Urinary bladder (tissue), 4 donors: ENCODE data around the gene LOXL1. TPM values are rescaled to one million over a fixed set of nuclear protein-coding genes. Genes with fewer than 3 reads are reported as not detected.
A peak's percentile ranks its signal among the peaks of the same experiment; 100 is the strongest.

Source experiments
- DNase-seq: peaks from one replicate; pipeline ENCODE4 v3.0.0-alpha.2; 2015; ENCODE audit errors: extremely low spot score
- H3K27ac ChIP-seq: one replicate; pipeline ENCODE4 v1.5.1; 2013; ENCODE audit warnings: low read depth, mild to moderate bottlenecking, moderate library complexity
- H3K36me3 ChIP-seq: one replicate; pipeline ENCODE4 v1.6.1; 2013; ENCODE audit warnings: mild to moderate bottlenecking, moderate library complexity; ENCODE audit not compliant: insufficient read depth
- H3K4me1 ChIP-seq: one replicate; pipeline ENCODE4 v1.6.1; 2013; ENCODE audit warnings: mild to moderate bottlenecking, moderate library complexity; ENCODE audit not compliant: insufficient read depth
- H3K4me3 ChIP-seq: one replicate; pipeline ENCODE4 v1.5.1; 2013; ENCODE audit warnings: low read depth, low read length
- WGBS: extraction: QIAGEN DNeasy Blood & Tissue Kit; methylation state at CpG from one replicate; pipeline ENCODE4 v1.1.7; 2013; 5-methylcytosine and 5-hydroxymethylcytosine counted together
- polyA plus RNA-seq: library from polyadenylated mRNA; stranded (reverse); fragments of 200-250 nt; gene quantifications from one replicate; pipeline ENCODE4 v1.2.3, GENCODE V29; 2013
- total RNA-seq: library from RNA; depleted of rRNA; stranded (reverse); fragments of >200 nt; gene quantifications from one replicate; pipeline ENCODE4 v1.2.3, GENCODE V29; 2014
- donor health status: healthy with polysubstance abuse.
- donor health status: healthy.

Gene LOXL1, protein sequence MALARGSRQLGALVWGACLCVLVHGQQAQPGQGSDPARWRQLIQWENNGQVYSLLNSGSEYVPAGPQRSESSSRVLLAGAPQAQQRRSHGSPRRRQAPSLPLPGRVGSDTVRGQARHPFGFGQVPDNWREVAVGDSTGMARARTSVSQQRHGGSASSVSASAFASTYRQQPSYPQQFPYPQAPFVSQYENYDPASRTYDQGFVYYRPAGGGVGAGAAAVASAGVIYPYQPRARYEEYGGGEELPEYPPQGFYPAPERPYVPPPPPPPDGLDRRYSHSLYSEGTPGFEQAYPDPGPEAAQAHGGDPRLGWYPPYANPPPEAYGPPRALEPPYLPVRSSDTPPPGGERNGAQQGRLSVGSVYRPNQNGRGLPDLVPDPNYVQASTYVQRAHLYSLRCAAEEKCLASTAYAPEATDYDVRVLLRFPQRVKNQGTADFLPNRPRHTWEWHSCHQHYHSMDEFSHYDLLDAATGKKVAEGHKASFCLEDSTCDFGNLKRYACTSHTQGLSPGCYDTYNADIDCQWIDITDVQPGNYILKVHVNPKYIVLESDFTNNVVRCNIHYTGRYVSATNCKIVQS
- 56.2 TPM for total RNA-seq
- 57.9 TPM for polyA plus RNA-seq

DNA sequence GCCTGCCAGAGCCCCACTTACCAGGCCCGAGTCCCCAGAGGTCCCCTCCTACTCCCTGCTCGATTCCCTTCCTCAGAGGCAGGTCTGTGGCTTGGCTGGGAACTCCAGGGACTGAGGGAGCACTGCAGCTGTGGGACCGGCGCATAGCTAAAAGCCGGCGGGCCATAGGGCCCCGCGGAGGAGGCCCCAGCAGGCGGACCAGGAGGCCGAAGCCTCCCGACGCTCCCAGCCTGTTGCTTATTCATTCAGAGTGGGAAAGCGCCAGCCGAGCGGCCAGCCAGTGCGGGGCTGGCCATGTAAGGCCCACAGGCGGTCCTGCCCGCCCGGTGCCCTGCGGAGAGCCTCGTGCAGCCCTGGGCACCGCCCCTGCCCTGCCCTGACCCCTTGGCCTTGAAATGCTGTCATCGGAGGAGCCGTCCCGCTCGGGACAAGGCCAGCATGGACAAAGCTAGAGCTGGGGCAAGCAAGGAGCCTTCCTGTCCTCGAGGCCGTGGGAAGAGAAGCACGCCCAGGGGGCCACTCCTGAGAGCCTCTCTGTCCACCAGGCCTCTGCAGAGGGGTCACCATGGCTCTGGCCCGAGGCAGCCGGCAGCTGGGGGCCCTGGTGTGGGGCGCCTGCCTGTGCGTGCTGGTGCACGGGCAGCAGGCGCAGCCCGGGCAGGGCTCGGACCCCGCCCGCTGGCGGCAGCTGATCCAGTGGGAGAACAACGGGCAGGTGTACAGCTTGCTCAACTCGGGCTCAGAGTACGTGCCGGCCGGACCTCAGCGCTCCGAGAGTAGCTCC, at the start of gene LOXL1:
Gene LOXL1 (plus strand): TSS at position 244 of the 784 bp plus-strand sequence. CDS start 322 bp downstream, at position 566.
- 4% methylated on average over 47 of the region's 47 CpGs for WGBS
- Histone ChIP-seq H3K36me3 (no peaks in the 10 kb centered on the region), H3K4me1 (peaks cover 3% of the 10 kb centered on the region), H3K27ac (peak within 1 kb of the TSS; percentile 66), H3K4me3 (peak within 1 kb of the TSS; percentile 46)
- no peak for DNase-seq

- WGBS, result 70% methylated on average over 3 of the region's 3 CpGs
- no peak for DNase-seq
- Histone ChIP-seq H3K4me3 (no peak overlapping the region), H3K4me1 (no peaks in the 10 kb centered on the region), H3K36me3 (no peaks in the 10 kb centered on the region), H3K27ac (no peak overlapping the region)
Measured at GRCh38 chr15:73879426-73879825, 46.8 kb upstream of the LOXL1 start.

GRCh38 chr15:73881579-73882320, 44.5 kb upstream of the LOXL1 start:
- Histone ChIP-seq H3K4me1 (no peaks in the 10 kb centered on the region), H3K27ac (no peak overlapping the region), H3K4me3 (no peak overlapping the region), H3K36me3 (no peaks in the 10 kb centered on the region)
- no peak for DNase-seq
- 70% methylated on average over 12 of the region's 12 CpGs for WGBS

DNA sequence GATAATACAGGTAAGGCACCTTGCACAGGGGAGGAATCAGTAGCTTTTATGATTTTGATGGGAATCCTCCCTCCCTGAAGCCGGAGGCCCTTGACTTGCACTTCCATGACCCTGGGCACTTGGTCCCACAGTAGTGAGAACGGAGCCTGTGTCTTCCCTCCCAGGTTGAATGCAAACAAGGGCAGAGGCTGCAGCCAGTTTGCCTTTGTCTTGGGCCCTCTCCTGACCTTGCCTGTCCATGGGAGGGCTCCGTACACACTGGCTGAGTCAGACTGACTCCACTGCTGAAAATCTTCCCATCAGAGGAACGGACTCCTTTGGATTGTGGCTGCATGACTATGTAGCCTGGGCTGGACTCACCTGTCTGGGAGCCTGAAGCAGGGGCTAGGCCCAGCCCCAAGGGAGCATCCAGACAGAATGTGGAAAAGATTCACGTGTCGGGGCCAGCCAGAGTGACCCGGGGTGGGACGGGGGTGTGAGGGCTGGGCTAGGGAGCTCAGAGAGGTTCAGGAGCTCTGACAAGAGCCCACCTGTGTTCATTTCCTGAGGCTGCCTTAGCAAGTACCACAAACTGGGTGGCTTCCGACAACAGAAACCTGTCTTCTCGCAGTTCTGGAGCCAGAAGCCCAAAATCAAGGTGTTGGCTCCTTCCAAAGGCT, 43.4 kb upstream of the LOXL1 start:
- Histone ChIP-seq H3K4me1 (no peaks in the 10 kb centered on the region), H3K36me3 (no peaks in the 10 kb centered on the region), H3K4me3 (no peak overlapping the region), H3K27ac (no peak overlapping the region)
- DNase-seq, result no peak
- 81% methylated on average over 10 of the region's 10 CpGs for WGBS

DNA sequence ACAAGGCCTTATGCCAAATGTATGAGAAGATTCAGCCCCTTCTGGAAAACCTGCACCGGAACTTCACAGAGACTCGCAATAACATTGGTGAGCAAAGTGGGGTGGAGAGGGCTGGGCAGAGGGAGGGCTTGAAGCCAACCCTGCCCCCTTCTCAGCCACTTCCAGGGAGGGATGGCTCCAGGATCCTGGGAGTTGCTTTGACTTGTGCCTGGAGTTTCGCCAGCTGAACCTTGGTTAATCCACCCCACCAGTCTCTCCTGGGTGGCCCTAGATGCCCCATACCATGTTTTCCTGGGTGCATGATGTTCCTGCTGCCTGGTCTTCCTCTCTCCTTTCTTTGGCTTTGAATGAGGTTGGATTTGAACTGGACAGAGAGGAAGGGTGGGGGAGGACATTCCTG, 42.1 kb upstream of the LOXL1 start:
- H3K27ac ChIP-seq, result no peak overlapping the region
- no peak for DNase-seq
- 54% methylated on average over 3 of the region's 3 CpGs for WGBS
- H3K4me1 ChIP-seq, result no peaks in the 10 kb centered on the region
- H3K36me3 ChIP-seq, result no peaks in the 10 kb centered on the region
- H3K4me3 ChIP-seq, result no peak overlapping the region

DNA sequence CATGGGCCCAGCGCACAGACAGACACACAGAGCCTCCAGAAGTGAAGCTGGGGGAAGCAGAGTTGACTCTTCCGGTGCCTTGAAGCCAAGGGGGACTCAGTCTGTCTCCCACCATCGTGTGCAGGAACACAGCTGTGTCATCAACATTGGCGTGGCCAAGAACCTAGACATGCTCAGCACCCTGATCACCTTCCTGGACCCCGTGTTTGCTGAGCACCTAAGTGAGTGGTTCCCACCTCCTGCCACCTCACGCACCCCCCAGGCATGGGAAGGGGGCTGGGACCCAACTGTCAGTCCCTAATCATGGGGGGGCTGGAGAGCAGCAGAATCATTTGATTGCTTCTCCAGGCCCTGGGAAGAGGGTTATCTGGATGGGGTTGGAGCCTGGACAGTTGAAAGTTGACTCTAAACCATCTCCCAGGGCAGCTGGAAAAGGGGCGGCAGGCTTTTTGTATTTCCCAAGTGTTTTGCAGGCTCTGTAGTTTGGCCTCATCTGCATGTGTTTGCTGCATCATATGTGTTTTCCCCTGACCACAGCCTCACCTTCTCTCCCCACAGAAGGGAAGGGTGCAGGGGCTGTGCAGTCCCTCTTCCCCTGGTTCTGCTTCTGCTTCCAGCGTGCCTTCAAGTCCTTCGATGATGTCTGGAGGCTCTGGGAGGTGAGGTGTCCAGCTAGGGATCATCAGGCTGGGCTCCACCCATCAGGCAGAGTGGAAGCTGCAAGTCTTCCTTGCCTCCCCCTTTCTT, 40.1 kb upstream of the LOXL1 start:
- Histone ChIP-seq H3K4me3 (no peak overlapping the region), H3K36me3 (no peaks in the 10 kb centered on the region), H3K4me1 (no peaks in the 10 kb centered on the region), H3K27ac (no peak overlapping the region)
- no peak for DNase-seq
- 86% methylated on average over 9 of the region's 9 CpGs for WGBS

- Histone ChIP-seq H3K4me1 (no peaks in the 10 kb centered on the region), H3K4me3 (no peak overlapping the region), H3K36me3 (no peaks in the 10 kb centered on the region), H3K27ac (no peak overlapping the region)
- no peak for DNase-seq
- 84% methylated on average over 5 of the region's 5 CpGs for WGBS
Measured at GRCh38 chr15:73886717-73887345, 39.4 kb upstream of the LOXL1 start.

- Histone ChIP-seq H3K4me3 (no peak overlapping the region), H3K4me1 (no peaks in the 10 kb centered on the region), H3K27ac (no peak overlapping the region), H3K36me3 (no peaks in the 10 kb centered on the region)
- WGBS, result 82% methylated on average over 7 of the region's 7 CpGs
- no peak for DNase-seq
Measured at GRCh38 chr15:73887481-73887880, 38.8 kb upstream of the LOXL1 start.

GRCh38 chr15:73888224-73889041, 37.8 kb upstream of the LOXL1 start:
- no peaks in the 10 kb centered on the region for H3K4me1 ChIP-seq
- no peak overlapping the region for H3K27ac ChIP-seq
- H3K4me3 ChIP-seq, result no peak overlapping the region
- DNase-seq, result no peak
- WGBS, result 74% methylated on average over 10 of the region's 10 CpGs
- H3K36me3 ChIP-seq, result no peaks in the 10 kb centered on the region

- H3K4me3 ChIP-seq, result no peak overlapping the region
- H3K4me1 ChIP-seq, result no peaks in the 10 kb centered on the region
- no peaks in the 10 kb centered on the region for H3K36me3 ChIP-seq
- no peak for DNase-seq
- WGBS, result 66% methylated on average over 6 of the region's 6 CpGs
- H3K27ac ChIP-seq, result no peak overlapping the region
Measured at GRCh38 chr15:73889053-73889761, 37.1 kb upstream of the LOXL1 start.

DNA sequence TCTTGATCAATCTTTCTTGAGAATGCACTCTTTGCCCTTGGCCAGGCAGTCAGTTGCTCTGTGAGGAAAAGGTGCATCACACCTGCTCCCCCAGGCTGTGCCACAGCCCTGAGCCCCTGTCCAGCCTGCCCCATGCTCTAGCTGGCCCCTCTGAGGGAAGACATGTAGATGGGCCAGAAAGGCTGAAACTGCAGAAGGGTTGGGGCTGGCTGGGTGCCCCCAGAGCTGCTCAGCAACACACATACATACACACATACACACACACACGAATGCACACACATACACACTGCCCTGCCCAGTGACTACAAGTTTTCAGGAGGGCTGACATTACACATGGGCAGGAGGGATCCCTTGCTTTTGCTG, 36.5 kb upstream of the LOXL1 start:
- WGBS, result 41% methylated on average over 1 of the region's 1 CpG
- DNase-seq, result no peak
- H3K27ac ChIP-seq, result no peak overlapping the region
- no peaks in the 10 kb centered on the region for H3K36me3 ChIP-seq
- no peaks in the 10 kb centered on the region for H3K4me1 ChIP-seq
- H3K4me3 ChIP-seq, result no peak overlapping the region
